ENCODE data around the gene TRIM34.

GRCh38 chr11:5679811-5680210 is 55.0 kb downstream of the TRIM34 start:
- TF ChIP-seq CTCF (IDR thresholded peaks at IDR 0.05) (no peak), POLR2A (IDR thresholded peaks at IDR 0.05) (no peak), POLR2AphosphoS5 (IDR thresholded peaks at IDR 0.05) (no peak)

Data from stomach (tissue), 4 donors.